IMR-90 (cell line): ENCODE results near the gene BTBD9. TPM values are rescaled to one million over a fixed set of nuclear protein-coding genes. Genes with fewer than 3 reads are reported as not detected.

ENCODE experiments used
- ATAC-seq: fragments of 200-7000 bp; cut with Tn5 transposase; 2 replicates; pipeline ENCODE4 v1.9.1; 2020; ENCODE audit warnings: low read depth, mild to moderate bottlenecking, moderate library complexity
- BruUV-seq: library from RNA; stranded (reverse); fragments of 400-500 nt; replicated peaks from 2 replicates; lab custom pipeline; 2021; lab: Mats Ljungman, UMichigan
- CTCF ChIA-PET: fragments of 300-600 bp; formaldehyde crosslinking; extraction: SDS; loops from one replicate; lab custom pipeline; 2021; ENCODE audit warnings: antibody characterized with exemption; lab: Yijun Ruan, JAX
- POLR2A ChIA-PET: fragments of 300-600 bp; sonication (Branson Sonifier 250); formaldehyde crosslinking; loops from one replicate; lab custom pipeline; 2022; ENCODE audit warnings: antibody characterized with exemption; ENCODE audit not compliant: unreplicated experiment; lab: Charles Lee
- DNase-seq: peaks from one replicate; pipeline ENCODE4 v3.0.0; 2013
- H2AFZ ChIP-seq: replicated peaks from 2 replicates; pipeline ENCODE3; 2013; ENCODE audit warnings: low read length, mild to moderate bottlenecking; ENCODE audit not compliant: poor library complexity
- H2AK5ac ChIP-seq: 2 replicates; pipeline ENCODE4 v1.6.1; 2013; ENCODE audit warnings: low read depth, low read length, inconsistent platforms
- H2AK9ac ChIP-seq: replicated peaks from 2 replicates; pipeline ENCODE3; 2013; ENCODE audit warnings: mild to moderate bottlenecking, low read depth, low read length, moderate library complexity; ENCODE audit not compliant: poor library complexity
- H2BK120ac ChIP-seq: 2 replicates; pipeline ENCODE4 v1.6.1; 2013; ENCODE audit warnings: low read depth, low read length, inconsistent platforms
- H2BK15ac ChIP-seq: 3 replicates; pipeline ENCODE4 v1.6.1; 2013; ENCODE audit warnings: low read depth, low read length, inconsistent platforms
- H2BK20ac ChIP-seq: 2 replicates; pipeline ENCODE4 v1.6.1; 2013; ENCODE audit warnings: low read depth, mild to moderate bottlenecking, inconsistent platforms, low read length, moderate library complexity
- H2BK5ac ChIP-seq: 2 replicates; pipeline ENCODE4 v1.6.1; 2013; ENCODE audit warnings: mild to moderate bottlenecking, low read depth, low read length, inconsistent platforms; ENCODE audit not compliant: poor library complexity, severe bottlenecking
- H3K14ac ChIP-seq: replicated peaks from 2 replicates; pipeline ENCODE4 v1.6.1; 2013; ENCODE audit warnings: low read depth, low read length, inconsistent platforms
- H3K18ac ChIP-seq: 2 replicates; pipeline ENCODE4 v1.6.1; 2013; ENCODE audit warnings: low read depth, low read length, control low read depth
- H3K23ac ChIP-seq: 2 replicates; pipeline ENCODE4 v1.6.1; 2013; ENCODE audit warnings: low read depth, low read length, inconsistent platforms
- H3K27ac ChIP-seq: 2 replicates; pipeline ENCODE4 v1.5.1; 2013; ENCODE audit warnings: mild to moderate bottlenecking, control low read depth, low read length; ENCODE audit not compliant: insufficient read depth
- H3K27me3 ChIP-seq: 2 replicates; pipeline ENCODE4 v1.6.1; 2013; ENCODE audit warnings: low read length; ENCODE audit not compliant: control insufficient read depth, insufficient read depth
- H3K36me3 ChIP-seq: 2 replicates; pipeline ENCODE4 v1.6.1; 2013; ENCODE audit warnings: low read length, mixed read lengths; ENCODE audit not compliant: control insufficient read depth, insufficient read depth
- H3K4ac ChIP-seq: 2 replicates; pipeline ENCODE4 v1.6.1; 2013; ENCODE audit warnings: low read depth, low read length, inconsistent platforms
- H3K4me1 ChIP-seq: 2 replicates; pipeline ENCODE4 v1.6.1; 2013; ENCODE audit warnings: low read length, mixed read lengths; ENCODE audit not compliant: control insufficient read depth, insufficient read depth
- H3K4me2 ChIP-seq: 2 replicates; pipeline ENCODE4 v1.6.1; 2013; ENCODE audit warnings: low read depth, mild to moderate bottlenecking, control low read depth, low read length, moderate library complexity
- H3K4me3 ChIP-seq: 2 replicates; pipeline ENCODE4 v1.5.1; 2013; ENCODE audit warnings: low read depth, mild to moderate bottlenecking, control low read depth, low read length, moderate library complexity; ENCODE audit not compliant: insufficient read depth
- H3K56ac ChIP-seq: 2 replicates; pipeline ENCODE4 v1.6.1; 2013; ENCODE audit warnings: low read length, inconsistent platforms; ENCODE audit not compliant: insufficient read depth; ENCODE audit errors: extremely low read depth
- H3K79me1 ChIP-seq, 2 experiments: 2 replicates each; pipeline ENCODE4 v1.6.1; 2013; ENCODE audit warnings: low read length in 2 of 2, inconsistent platforms in 1 of 2, low read depth in 1 of 2
- H3K9ac ChIP-seq: 2 replicates; pipeline ENCODE4 v1.6.1; 2013; ENCODE audit warnings: low read depth, low read length, control low read depth
- H3K9me1 ChIP-seq: 2 replicates; pipeline ENCODE4 v1.6.1; 2013; ENCODE audit warnings: low read length, inconsistent platforms; ENCODE audit not compliant: insufficient read depth
- H3K9me3 ChIP-seq: 2 replicates; pipeline ENCODE4 v1.6.1; 2013; ENCODE audit warnings: low read length; ENCODE audit not compliant: control insufficient read depth, insufficient read depth
- H4K20me1 ChIP-seq: 2 replicates; pipeline ENCODE4 v1.6.1; 2013; ENCODE audit warnings: low read length, inconsistent platforms; ENCODE audit not compliant: insufficient read depth
- H4K5ac ChIP-seq: 2 replicates; pipeline ENCODE4 v1.6.1; 2013; ENCODE audit warnings: mild to moderate bottlenecking, low read depth, low read length, control low read depth
- H4K8ac ChIP-seq, 2 experiments: 2 replicates each; pipeline ENCODE4 v1.6.1; 2013; ENCODE audit warnings: low read depth in 2 of 2, low read length in 2 of 2, control low read depth in 1 of 2, inconsistent platforms in 1 of 2
- H4K91ac ChIP-seq: 2 replicates; pipeline ENCODE4 v1.6.1; 2013; ENCODE audit warnings: low read depth, low read length, inconsistent platforms; ENCODE audit not compliant: insufficient read depth
- BHLHE40 ChIP-seq: fragments of 150-350 bp; IDR thresholded peaks from 2 replicates; pipeline ENCODE4 v1.6.1; 2016; ENCODE audit warnings: mild to moderate bottlenecking, low read depth, low read length
- CEBPB ChIP-seq: IDR thresholded peaks from 2 replicates; pipeline ENCODE4 v1.6.1; 2012; ENCODE audit warnings: low read depth, low read length, improper control_type of control experiment
- CHD1 ChIP-seq: IDR thresholded peaks from 2 replicates; pipeline ENCODE4 v1.6.1; 2012; ENCODE audit warnings: low read depth, low read length, improper control_type of control experiment
- CTCF ChIP-seq: conservative IDR thresholded peaks from 2 replicates; pipeline ENCODE4 v1.5.1; 2012; ENCODE audit warnings: mild to moderate bottlenecking, low read depth, low read length, improper control_type of control experiment
- FOS ChIP-seq: fragments of 150-350 bp; IDR thresholded peaks from 2 replicates; pipeline ENCODE4 v1.6.1; 2016; ENCODE audit warnings: low read depth, low read length
- MAFK ChIP-seq: IDR thresholded peaks from 2 replicates; pipeline ENCODE4 v1.6.1; 2012; ENCODE audit warnings: low read depth, low read length, improper control_type of control experiment
- MAZ ChIP-seq: IDR thresholded peaks from 2 replicates; pipeline ENCODE4 v1.6.1; 2012; ENCODE audit warnings: low read depth, mild to moderate bottlenecking, low read length, improper control_type of control experiment, moderate library complexity, borderline replicate concordance
- MXI1 ChIP-seq: IDR thresholded peaks from 2 replicates; pipeline ENCODE4 v1.6.1; 2012; ENCODE audit warnings: low read depth, mild to moderate bottlenecking, low read length, moderate library complexity, borderline replicate concordance
- NFE2L2 ChIP-seq: fragments of 150-350 bp; IDR thresholded peaks from 2 replicates; pipeline ENCODE4 v1.6.1; 2016; ENCODE audit warnings: low read depth, mild to moderate bottlenecking, low read length
- POLR2A ChIP-seq: IDR thresholded peaks from 2 replicates; pipeline ENCODE4 v1.6.1; 2012; ENCODE audit warnings: mild to moderate bottlenecking, low read depth, low read length
- RAD21 ChIP-seq: IDR thresholded peaks from 2 replicates; pipeline ENCODE4 v1.6.1; 2012; ENCODE audit warnings: low read length, improper control_type of control experiment
- RCOR1 ChIP-seq: IDR thresholded peaks from 2 replicates; pipeline ENCODE4 v1.6.1; 2012; ENCODE audit warnings: mild to moderate bottlenecking, low read length, improper control_type of control experiment; ENCODE audit not compliant: insufficient replicate concordance
- RFX5 ChIP-seq: IDR thresholded peaks from 2 replicates; pipeline ENCODE4 v1.8.0; 2012; ENCODE audit warnings: low read depth, mild to moderate bottlenecking, low read length, moderate library complexity
- SMC3 ChIP-seq: fragments of 150-350 bp; IDR thresholded peaks from 2 replicates; pipeline ENCODE4 v1.6.1; 2016; ENCODE audit warnings: low read depth, mild to moderate bottlenecking, antibody characterized with exemption, low read length, moderate library complexity
- WGBS, 2 experiments: methylation state at CpG; one replicate each; pipeline versions ENCODE4 v1.1.5 to v1.1.7; 2013; ENCODE audit warnings: missing lambda C conversion rate in 2 of 2; ENCODE audit not compliant: insufficient read length in 1 of 2; ENCODE audit errors: extremely low coverage in 2 of 2; 5-methylcytosine and 5-hydroxymethylcytosine counted together
- dilution Hi-C: fragments of 300-500 bp; cut with HindIII; formaldehyde crosslinking; loops from one replicate; pipeline ENCODE4 v1.14.3; 2018; ENCODE audit warnings: low sequenced_read_pairs; ENCODE audit not compliant: unreplicated experiment
- in situ Hi-C: fragments of 300-500 bp; cut with MboI; formaldehyde crosslinking; loops from 3 replicates; pipeline ENCODE4 v1.14.3; 2019; ENCODE audit warnings: low sequenced_read_pairs, inconsistent platforms, mixed read lengths
- intact Hi-C: fragments of 100-400 bp; cut with micrococcal nuclease; formaldehyde crosslinking; loops from 2 replicates; pipeline ENCODE4 v1.10.0; 2022
- polyA plus RNA-seq, 3 experiments: library from polyadenylated mRNA; depleted of rRNA; stranded (reverse); fragments of >200 nt; gene quantifications; 2 replicates each; pipeline ENCODE4 v1.2.3, GENCODE V29; 2012; ENCODE audit warnings: low replicate concordance in 1 of 3
- total RNA-seq: library from RNA; depleted of rRNA; stranded (reverse); fragments of >200 nt; gene quantifications from 2 replicates; pipeline ENCODE4 v1.2.3, GENCODE V29; 2012
- TF ChIP-seq, protein P1 (sequence below): fragments of 150-350 bp; IDR thresholded peaks from 2 replicates; pipeline ENCODE4 v1.6.1; 2016; ENCODE audit warnings: low read depth, mild to moderate bottlenecking, low read length, moderate library complexity, borderline replicate concordance
- TF ChIP-seq, protein P2 (sequence below): fragments of 150-350 bp; IDR thresholded peaks from 2 replicates; pipeline ENCODE4 v1.6.1; 2017; ENCODE audit warnings: mild to moderate bottlenecking, antibody characterized with exemption, low read length, low read depth

BTBD9 gene
- total and polyA plus RNA-seq, 2 of the 4 experiments (the other 2 are of a cell fraction), result 4.1 to 22.0 TPM

- Histone ChIP-seq H3K27ac (no peak overlapping the region), H3K18ac (no peak overlapping the region), H3K4me1 (peaks cover 8% of the 10 kb centered on the region), H4K8ac (no peak overlapping the region), H2BK5ac (no peak overlapping the region), H3K36me3 (no peaks in the 10 kb centered on the region), H3K56ac (no peak overlapping the region), H4K91ac (no peak overlapping the region), H2AK9ac (no peak overlapping the region), H3K9me1 (peaks cover 4% of the 10 kb centered on the region), H2AK5ac (no peak overlapping the region), H2BK15ac (no peak overlapping the region), H4K5ac (no peak overlapping the region), H3K4me2 (no peak overlapping the region), H3K4me3 (no peak overlapping the region), H2AFZ (no peak overlapping the region), H3K9ac (no peak overlapping the region), H2BK120ac (no peak overlapping the region; the same call in 1 of the 2 replicates), H3K4ac (no peak overlapping the region), H3K27me3 (no peaks in the 10 kb centered on the region), H3K23ac (no peak overlapping the region), H4K20me1 (no peaks in the 10 kb centered on the region), H2BK20ac (no peak overlapping the region), H3K9me3 (no peaks in the 10 kb centered on the region), H3K14ac (no peak overlapping the region), H3K79me1 (peaks cover 2 to 10% of the 10 kb centered on the region in 2 experiments; a peak in 1 of 4 replicates)
- no TSS peak for BruUV-seq
- ChIA-PET CTCF (no interaction called here), POLR2A (no interaction called here)
- WGBS, 2 experiments, result 100% methylated on average over 1 of the region's 1 CpG; no CpG with 5 or more reads in 1 of the 2 experiments
- TF ChIP-seq, protein P1, sequence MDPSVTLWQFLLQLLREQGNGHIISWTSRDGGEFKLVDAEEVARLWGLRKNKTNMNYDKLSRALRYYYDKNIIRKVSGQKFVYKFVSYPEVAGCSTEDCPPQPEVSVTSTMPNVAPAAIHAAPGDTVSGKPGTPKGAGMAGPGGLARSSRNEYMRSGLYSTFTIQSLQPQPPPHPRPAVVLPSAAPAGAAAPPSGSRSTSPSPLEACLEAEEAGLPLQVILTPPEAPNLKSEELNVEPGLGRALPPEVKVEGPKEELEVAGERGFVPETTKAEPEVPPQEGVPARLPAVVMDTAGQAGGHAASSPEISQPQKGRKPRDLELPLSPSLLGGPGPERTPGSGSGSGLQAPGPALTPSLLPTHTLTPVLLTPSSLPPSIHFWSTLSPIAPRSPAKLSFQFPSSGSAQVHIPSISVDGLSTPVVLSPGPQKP, result no peak
- TF ChIP-seq RFX5, result no peak
- TF ChIP-seq RAD21, result no peak
- no peak for TF ChIP-seq FOS
- TF ChIP-seq CHD1, result no peak
- no peak for TF ChIP-seq POLR2A
- TF ChIP-seq SMC3, result no peak
- no peak for TF ChIP-seq MAFK
- no peak for TF ChIP-seq CTCF
- TF ChIP-seq NFE2L2, result no peak
- TF ChIP-seq RCOR1, result no peak
- no peak for TF ChIP-seq MAZ
- no peak for TF ChIP-seq CEBPB
- TF ChIP-seq MXI1, result no peak
- TF ChIP-seq, protein P2, sequence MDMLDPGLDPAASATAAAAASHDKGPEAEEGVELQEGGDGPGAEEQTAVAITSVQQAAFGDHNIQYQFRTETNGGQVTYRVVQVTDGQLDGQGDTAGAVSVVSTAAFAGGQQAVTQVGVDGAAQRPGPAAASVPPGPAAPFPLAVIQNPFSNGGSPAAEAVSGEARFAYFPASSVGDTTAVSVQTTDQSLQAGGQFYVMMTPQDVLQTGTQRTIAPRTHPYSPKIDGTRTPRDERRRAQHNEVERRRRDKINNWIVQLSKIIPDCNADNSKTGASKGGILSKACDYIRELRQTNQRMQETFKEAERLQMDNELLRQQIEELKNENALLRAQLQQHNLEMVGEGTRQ, result no peak
- TF ChIP-seq BHLHE40, result no peak
- ATAC-seq (no peak), DNase-seq (no peak)
- dilution Hi-C loops, result no loop called here
- in situ Hi-C loops, result no loop called here
- intact Hi-C loops, result no loop called here
Measured at GRCh38 chr6:38341496-38341895, 298.2 kb downstream of the BTBD9 start.
